NCI-H2081 treated with DMSO at 0.1 percent for 48 hours (cell line): ENCODE results near the gene SCT.

ENCODE experiments used
- DNase-seq: peaks from one replicate; lab custom pipeline; 2025; lab: John Stamatoyannopoulos, UW

SCT gene

DNA sequence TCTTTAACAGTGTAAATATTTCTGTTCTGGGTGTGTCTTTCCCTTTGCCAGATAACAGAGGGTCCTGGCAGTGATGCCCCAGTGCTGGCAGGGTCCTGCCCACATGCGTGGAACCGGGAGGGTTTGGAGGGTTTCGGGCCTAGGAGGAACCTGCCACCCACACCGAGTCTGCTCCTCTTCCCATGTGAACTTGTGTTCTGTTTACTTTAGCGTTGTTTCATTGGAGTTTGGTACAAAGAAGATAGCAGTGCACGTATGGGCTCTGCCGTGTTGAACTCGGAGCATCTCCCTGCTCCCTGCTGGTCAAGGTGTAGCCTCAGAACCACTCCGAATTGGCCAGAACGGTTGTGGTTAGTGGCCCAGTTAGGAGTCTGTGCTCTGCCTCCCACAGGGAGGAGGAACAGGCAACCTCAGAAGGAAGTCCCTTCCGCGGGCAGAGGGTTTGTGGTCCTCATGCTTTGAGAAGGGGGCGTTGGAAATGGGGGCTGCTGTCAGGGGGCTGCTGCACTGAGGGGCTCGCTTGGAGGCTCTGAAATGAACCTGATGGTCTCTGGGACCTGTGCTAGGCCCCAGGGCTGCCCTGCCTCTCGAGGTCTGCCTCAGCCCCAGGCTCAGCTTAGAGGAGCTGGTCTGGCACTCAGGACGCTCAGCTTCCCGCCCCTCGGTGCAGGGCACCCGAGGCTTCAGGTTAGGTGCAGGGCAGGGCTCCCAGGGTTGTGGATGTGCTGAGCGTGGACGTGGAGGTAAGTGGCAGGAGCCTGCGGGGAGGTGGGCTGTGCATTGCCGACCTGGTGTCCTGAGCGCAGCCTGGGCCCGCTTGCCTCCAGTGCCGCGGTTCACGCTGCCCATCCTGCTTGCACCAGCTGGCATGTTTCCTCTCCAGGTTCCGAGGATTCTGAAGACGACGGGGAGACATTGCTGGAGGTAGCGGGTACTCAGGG, 40.3 kb downstream of the SCT start:
- no peak for DNase-seq

DNA sequence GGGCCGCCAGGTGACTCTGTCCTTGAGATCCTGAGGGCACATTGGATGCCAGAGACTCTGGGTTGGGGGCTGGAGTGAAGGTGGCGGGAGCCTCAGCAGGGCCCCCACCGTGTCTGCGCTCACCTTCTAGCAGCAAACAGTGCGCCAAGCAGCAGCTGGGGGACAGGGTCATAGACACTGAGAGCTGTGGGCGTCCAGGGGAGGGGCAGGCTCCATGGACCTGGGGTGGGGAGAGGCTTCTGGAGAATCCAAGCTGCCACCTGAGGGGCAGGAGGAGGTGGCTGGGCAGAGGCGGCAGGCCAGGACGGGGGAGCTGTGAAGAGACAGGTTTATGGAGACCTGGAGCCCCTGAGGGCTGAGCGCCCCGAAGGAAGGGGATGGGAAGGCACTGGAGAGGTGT, 42.7 kb downstream of the SCT start:
- no peak for DNase-seq

GRCh38 chr11:581752-582151, 45.2 kb downstream of the SCT start:
- DNase-seq = no peak

GRCh38 chr11:581342-581741, 45.6 kb downstream of the SCT start:
- no peak for DNase-seq

- no peak for DNase-seq
Measured at GRCh38 chr11:579830-580601, 47.0 kb downstream of the SCT start.

GRCh38 chr11:578276-579035, 48.5 kb downstream of the SCT start:
- no peak for DNase-seq

DNA sequence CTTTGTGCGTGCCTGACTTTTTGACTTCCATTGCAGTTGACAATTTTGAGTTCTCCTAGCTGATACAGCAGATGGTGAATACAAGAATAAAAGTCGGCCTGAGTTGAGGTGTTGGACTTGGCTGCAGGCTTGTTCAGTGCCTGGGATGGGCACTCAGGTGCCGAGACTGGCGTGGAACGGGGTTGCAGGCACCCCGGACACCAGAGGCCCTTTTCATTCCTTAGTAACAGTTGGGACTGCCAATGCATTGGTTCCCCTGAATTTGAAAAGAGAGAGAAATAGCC, 49.4 kb downstream of the SCT start:
- no peak for DNase-seq

DNA sequence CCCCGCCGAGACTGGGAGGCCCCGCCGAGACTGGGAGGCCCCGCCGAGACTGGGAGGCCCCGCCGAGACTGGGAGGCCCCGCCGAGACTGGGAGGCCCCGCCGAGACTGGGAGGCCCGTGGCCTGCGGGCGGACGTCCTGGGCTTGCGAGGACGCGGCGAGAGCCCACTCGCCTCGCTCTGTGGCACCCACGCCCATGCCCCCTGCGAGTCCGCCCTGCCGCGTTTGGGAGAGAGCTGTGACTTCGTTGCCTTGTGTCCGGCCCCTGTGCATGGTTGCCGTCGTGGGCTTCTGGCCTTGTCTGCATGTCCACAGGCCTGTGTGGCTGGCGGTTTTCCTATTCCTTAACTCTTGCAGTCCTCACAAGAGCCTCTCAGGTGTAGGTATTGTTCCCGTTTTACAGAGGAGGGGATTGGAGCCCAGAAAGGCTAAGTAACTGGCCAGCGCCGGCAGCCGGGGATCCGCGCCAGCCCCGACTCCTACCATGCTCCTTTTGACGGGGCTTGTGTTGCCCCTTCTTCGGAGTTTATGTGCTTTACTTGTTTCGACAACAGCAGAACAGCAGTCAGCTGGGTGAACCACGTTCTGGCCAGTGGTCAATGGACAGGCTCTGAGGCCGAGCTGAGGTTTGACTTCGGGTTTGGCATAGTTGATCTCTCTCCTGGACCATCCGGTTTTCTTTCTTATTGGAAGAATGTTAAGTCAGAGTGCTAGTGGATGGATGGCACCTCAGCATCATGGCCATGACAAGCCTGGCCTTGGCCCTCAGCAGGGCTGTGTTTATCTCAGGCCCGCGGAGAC, 50.0 kb downstream of the SCT start:
- DNase-seq = no peak
